Measurements from ENCODE around the gene TACR2.

The TACR2 gene

DNA sequence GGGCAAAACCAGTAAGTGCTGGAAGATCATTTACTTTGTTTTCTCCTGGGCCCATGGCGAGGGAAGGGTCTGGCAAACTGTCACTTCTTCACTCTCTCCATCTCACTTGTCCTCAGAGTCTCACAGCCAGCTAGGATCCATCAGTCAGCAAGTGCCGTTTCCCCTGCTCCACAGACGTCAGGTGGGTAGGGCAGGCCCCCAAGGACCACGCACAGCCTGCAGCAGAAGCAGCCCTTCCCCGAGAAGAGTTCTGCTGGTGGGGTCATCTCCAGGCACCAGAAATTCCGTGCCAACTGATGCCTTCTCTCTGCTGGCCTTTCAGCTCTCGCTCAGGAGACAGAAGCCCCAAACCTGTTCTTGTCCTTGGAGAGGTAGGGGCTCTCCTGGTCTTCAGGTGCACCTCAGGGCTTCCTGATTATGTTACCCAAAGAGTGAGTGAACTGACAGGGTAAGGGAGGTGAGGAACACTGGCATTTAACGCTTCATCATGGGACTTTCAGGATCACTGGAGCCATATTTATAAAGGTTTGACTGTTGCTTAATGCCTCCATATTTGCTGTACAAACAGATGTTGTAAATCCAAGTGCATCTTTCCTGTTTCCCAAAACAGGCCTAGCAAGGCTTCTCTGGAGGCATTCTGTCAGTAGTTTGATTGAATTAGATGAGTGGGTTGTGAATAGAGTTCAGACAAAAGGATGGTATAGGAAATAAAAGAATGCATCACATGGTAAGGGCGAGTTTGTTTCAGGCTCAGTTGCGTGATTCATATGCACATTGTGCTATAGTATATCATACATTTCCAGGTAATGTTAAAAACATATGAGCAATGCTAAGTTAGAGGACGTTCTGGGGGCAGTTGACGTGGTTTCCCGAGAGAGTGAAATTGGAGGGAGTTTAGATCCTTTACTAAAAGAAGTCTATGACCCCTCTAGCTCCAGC lies 20.9 kb upstream of the TACR2 start:
- Histone ChIP-seq H2BK12ac (ENCODE audit: low read length) (no peak overlapping the region), H2BK15ac (ENCODE audit: low read length) (no peak overlapping the region), H3K18ac (ENCODE audit: low read length) (no peak overlapping the region), H3K4me3 (ENCODE audit: low read length in 2 of 2) (no peak overlapping the region), H3K27me3 (ENCODE audit: control insufficient read depth in 3 of 3, insufficient read depth in 3 of 3, low read depth in 1 of 3, low read length in 3 of 3) (peaks cover 0 to 44% (median 0%) of the 10 kb centered on the region in 3 experiments), H3K79me1 (ENCODE audit: low read depth, low read length) (no peaks in the 10 kb centered on the region), H4K91ac (ENCODE audit: low read depth, low read length, poor library complexity) (no peak overlapping the region), H3K14ac (ENCODE audit: low read length) (no peak overlapping the region), H3K27ac (replicated peaks; ENCODE audit: low read length) (no peak overlapping the region), H4K8ac (ENCODE audit: low read depth, low read length) (no peak overlapping the region), H3K4me2 (ENCODE audit: insufficient read depth, low read length, poor library complexity, severe bottlenecking) (no peak overlapping the region), H3K9ac (ENCODE audit: low read depth, low read length, poor library complexity) (no peak overlapping the region), H3K36me3 (replicated peaks in 1 of 2; ENCODE audit: control insufficient read depth in 2 of 2, insufficient read depth in 2 of 2, low read length in 2 of 2) (no peaks in the 10 kb centered on the region), H2BK5ac (ENCODE audit: low read length) (no peak overlapping the region), H3K23ac (ENCODE audit: low read depth, low read length, poor library complexity) (no peak overlapping the region), H3K4me1 (ENCODE audit: control insufficient read depth in 2 of 2, insufficient read depth in 1 of 2, low read depth in 1 of 2, low read length in 2 of 2) (no peaks in the 10 kb centered on the region), H2AFZ (ENCODE audit: low read length) (no peak overlapping the region), H3K9me3 (replicated peaks in 1 of 2; ENCODE audit: control insufficient read depth in 2 of 2, insufficient read depth in 1 of 2, low read depth in 1 of 2, low read length in 2 of 2) (no peaks in the 10 kb centered on the region), H2AK5ac (ENCODE audit: low read depth, low read length) (no peak overlapping the region), H3K4ac (ENCODE audit: low read length) (no peak overlapping the region), H2BK120ac (ENCODE audit: low read depth, low read length) (no peak overlapping the region)
- DNase-seq (ENCODE audit: low spot score), result no peak
- WGBS, 2 donors (ENCODE audit: extremely low coverage in 2 of 2, insufficient read length in 2 of 2, insufficient replicate concordance in 1 of 2), result no CpG with 5 or more reads among the region's 13 CpGs

DNA sequence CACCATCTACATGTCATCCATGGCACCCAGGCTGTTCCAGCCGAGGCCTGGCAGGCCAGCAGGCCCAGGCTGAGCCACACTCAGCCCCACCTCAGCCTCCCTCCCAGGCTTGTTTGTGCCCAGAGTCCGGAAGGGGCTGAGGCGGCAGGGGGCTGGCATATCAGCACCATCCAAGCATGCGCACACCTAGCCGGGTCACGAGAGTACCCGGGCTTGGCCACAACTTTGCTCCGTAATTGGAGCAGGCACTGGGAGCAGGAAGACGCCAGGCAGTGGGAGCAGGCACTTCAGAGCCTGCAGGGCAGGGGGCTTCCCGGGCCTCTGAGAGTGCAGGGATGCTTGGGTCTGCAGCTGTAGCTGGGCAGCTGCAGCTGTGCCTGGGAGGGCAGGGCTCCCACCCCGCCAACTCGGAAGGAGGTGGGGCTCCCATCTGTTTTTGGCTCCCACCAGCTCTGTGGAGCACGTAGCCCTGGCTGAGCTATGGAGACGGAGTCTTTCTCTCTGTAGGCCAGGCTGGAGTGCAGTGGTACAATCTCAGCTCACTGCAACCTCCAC lies 19.3 kb upstream of the TACR2 start:
- Histone ChIP-seq H3K18ac (ENCODE audit: low read length) (peak overlapping the region; percentile 18), H3K9ac (ENCODE audit: low read depth, low read length, poor library complexity) (peak overlapping the region; percentile 61), H2BK120ac (ENCODE audit: low read depth, low read length) (no peak overlapping the region), H3K4me1 (ENCODE audit: control insufficient read depth in 2 of 2, insufficient read depth in 1 of 2, low read depth in 1 of 2, low read length in 2 of 2) (no peaks in the 10 kb centered on the region), H2AFZ (ENCODE audit: low read length) (no peak overlapping the region), H2AK5ac (ENCODE audit: low read depth, low read length) (peak overlapping the region; percentile 51), H2BK15ac (ENCODE audit: low read length) (no peak overlapping the region), H4K8ac (ENCODE audit: low read depth, low read length) (no peak overlapping the region), H3K4me3 (ENCODE audit: low read length in 2 of 2) (peak overlapping the region in 1 of 2 donors; percentile 55), H3K23ac (ENCODE audit: low read depth, low read length, poor library complexity) (no peak overlapping the region), H2BK12ac (ENCODE audit: low read length) (no peak overlapping the region), H3K14ac (ENCODE audit: low read length) (no peak overlapping the region), H2BK5ac (ENCODE audit: low read length) (no peak overlapping the region), H3K9me3 (replicated peaks in 1 of 2; ENCODE audit: control insufficient read depth in 2 of 2, insufficient read depth in 1 of 2, low read depth in 1 of 2, low read length in 2 of 2) (no peaks in the 10 kb centered on the region), H3K36me3 (replicated peaks in 1 of 2; ENCODE audit: control insufficient read depth in 2 of 2, insufficient read depth in 2 of 2, low read length in 2 of 2) (no peaks in the 10 kb centered on the region), H3K27ac (replicated peaks; ENCODE audit: low read length) (no peak overlapping the region), H3K4ac (ENCODE audit: low read length) (no peak overlapping the region), H3K27me3 (ENCODE audit: control insufficient read depth in 3 of 3, insufficient read depth in 3 of 3, low read depth in 1 of 3, low read length in 3 of 3) (peaks cover 0 to 33% (median 0%) of the 10 kb centered on the region in 3 experiments), H3K4me2 (ENCODE audit: insufficient read depth, low read length, poor library complexity, severe bottlenecking) (no peak overlapping the region), H3K79me1 (ENCODE audit: low read depth, low read length) (no peaks in the 10 kb centered on the region), H4K91ac (ENCODE audit: low read depth, low read length, poor library complexity) (no peak overlapping the region)
- no CpG with 5 or more reads among the region's 14 CpGs for WGBS, 2 donors (ENCODE audit: extremely low coverage in 2 of 2, insufficient read length in 2 of 2, insufficient replicate concordance in 1 of 2)
- DNase-seq (ENCODE audit: low spot score), result no peak

- Histone ChIP-seq H3K27ac (replicated peaks; ENCODE audit: low read length) (no peak overlapping the region), H3K4ac (ENCODE audit: low read length) (no peak overlapping the region), H3K14ac (ENCODE audit: low read length) (peak overlapping the region; percentile 27), H2BK120ac (ENCODE audit: low read depth, low read length) (no peak overlapping the region), H2AFZ (ENCODE audit: low read length) (no peak overlapping the region), H3K4me1 (ENCODE audit: control insufficient read depth in 2 of 2, insufficient read depth in 1 of 2, low read depth in 1 of 2, low read length in 2 of 2) (no peaks in the 10 kb centered on the region), H4K91ac (ENCODE audit: low read depth, low read length, poor library complexity) (no peak overlapping the region), H3K9ac (ENCODE audit: low read depth, low read length, poor library complexity) (no peak overlapping the region), H3K23ac (ENCODE audit: low read depth, low read length, poor library complexity) (peak overlapping the region; percentile 35), H2BK12ac (ENCODE audit: low read length) (no peak overlapping the region), H2AK5ac (ENCODE audit: low read depth, low read length) (no peak overlapping the region), H2BK15ac (ENCODE audit: low read length) (no peak overlapping the region), H3K4me2 (ENCODE audit: insufficient read depth, low read length, poor library complexity, severe bottlenecking) (no peak overlapping the region), H3K9me3 (replicated peaks in 1 of 2; ENCODE audit: control insufficient read depth in 2 of 2, insufficient read depth in 1 of 2, low read depth in 1 of 2, low read length in 2 of 2) (no peaks in the 10 kb centered on the region), H3K27me3 (ENCODE audit: control insufficient read depth in 3 of 3, insufficient read depth in 3 of 3, low read depth in 1 of 3, low read length in 3 of 3) (peaks cover 0 to 33% (median 0%) of the 10 kb centered on the region in 3 experiments), H3K36me3 (replicated peaks in 1 of 2; ENCODE audit: control insufficient read depth in 2 of 2, insufficient read depth in 2 of 2, low read length in 2 of 2) (no peaks in the 10 kb centered on the region), H3K4me3 (ENCODE audit: low read length in 2 of 2) (no peak overlapping the region), H4K8ac (ENCODE audit: low read depth, low read length) (no peak overlapping the region), H2BK5ac (ENCODE audit: low read length) (no peak overlapping the region), H3K79me1 (ENCODE audit: low read depth, low read length) (no peaks in the 10 kb centered on the region), H3K18ac (ENCODE audit: low read length) (peak overlapping the region; percentile 72)
- no peak for DNase-seq (ENCODE audit: low spot score)
- no CpG with 5 or more reads among the region's 11 CpGs for WGBS, 2 donors (ENCODE audit: extremely low coverage in 2 of 2, insufficient read length in 2 of 2, insufficient replicate concordance in 1 of 2)
Observed at GRCh38 chr10:69434926-69435325, 18.2 kb upstream of the TACR2 start.

DNA sequence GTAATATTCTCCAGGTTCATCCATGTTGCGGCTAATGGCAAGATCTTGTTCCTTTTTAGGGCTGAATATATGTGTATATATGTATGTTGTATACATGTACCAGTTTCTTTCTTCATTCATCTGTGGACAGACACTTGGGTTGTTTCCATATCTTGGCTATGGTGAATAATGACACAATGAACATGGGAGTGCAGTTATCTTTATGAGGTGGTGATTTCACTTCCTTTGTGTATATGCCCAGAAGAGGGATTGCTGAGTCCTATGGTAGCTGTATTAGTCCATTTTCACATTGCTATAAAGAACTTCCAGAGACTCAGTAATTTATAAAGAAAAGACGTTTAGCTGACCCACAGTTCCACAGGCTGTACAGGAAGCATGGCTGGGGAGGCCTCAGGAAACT lies 17.5 kb upstream of the TACR2 start:
- no peak overlapping the region for H4K91ac ChIP-seq (ENCODE audit: low read depth, low read length, poor library complexity)
- no peak overlapping the region for H2AK5ac ChIP-seq (ENCODE audit: low read depth, low read length)
- H3K27ac ChIP-seq (replicated peaks; ENCODE audit: low read length), result no peak overlapping the region
- H2BK15ac ChIP-seq (ENCODE audit: low read length), result no peak overlapping the region
- no peak overlapping the region for H3K9ac ChIP-seq (ENCODE audit: low read depth, low read length, poor library complexity)
- no peak overlapping the region for H3K23ac ChIP-seq (ENCODE audit: low read depth, low read length, poor library complexity)
- H3K14ac ChIP-seq (ENCODE audit: low read length), result no peak overlapping the region
- no peaks in the 10 kb centered on the region for H3K36me3 ChIP-seq (replicated peaks in 1 of 2; ENCODE audit: control insufficient read depth in 2 of 2, insufficient read depth in 2 of 2, low read length in 2 of 2)
- H3K9me3 ChIP-seq (replicated peaks in 1 of 2; ENCODE audit: control insufficient read depth in 2 of 2, insufficient read depth in 1 of 2, low read depth in 1 of 2, low read length in 2 of 2), result no peaks in the 10 kb centered on the region
- no CpG with 5 or more reads among the region's 2 CpGs for WGBS, 2 donors (ENCODE audit: extremely low coverage in 2 of 2, insufficient read length in 2 of 2, insufficient replicate concordance in 1 of 2)
- H3K4ac ChIP-seq (ENCODE audit: low read length), result no peak overlapping the region
- no peaks in the 10 kb centered on the region for H3K79me1 ChIP-seq (ENCODE audit: low read depth, low read length)
- H2BK5ac ChIP-seq (ENCODE audit: low read length), result no peak overlapping the region
- H3K4me1 ChIP-seq (ENCODE audit: control insufficient read depth in 2 of 2, insufficient read depth in 1 of 2, low read depth in 1 of 2, low read length in 2 of 2), result no peaks in the 10 kb centered on the region
- H2AFZ ChIP-seq (ENCODE audit: low read length), result no peak overlapping the region
- no peak overlapping the region for H3K4me2 ChIP-seq (ENCODE audit: insufficient read depth, low read length, poor library complexity, severe bottlenecking)
- no peak overlapping the region for H3K4me3 ChIP-seq (ENCODE audit: low read length in 2 of 2)
- peaks cover 0 to 30% (median 0%) of the 10 kb centered on the region in 3 experiments for H3K27me3 ChIP-seq (ENCODE audit: control insufficient read depth in 3 of 3, insufficient read depth in 3 of 3, low read depth in 1 of 3, low read length in 3 of 3)
- H2BK12ac ChIP-seq (ENCODE audit: low read length), result no peak overlapping the region
- no peak overlapping the region for H4K8ac ChIP-seq (ENCODE audit: low read depth, low read length)
- no peak for DNase-seq (ENCODE audit: low spot score)
- no peak overlapping the region for H2BK120ac ChIP-seq (ENCODE audit: low read depth, low read length)
- H3K18ac ChIP-seq (ENCODE audit: low read length), result no peak overlapping the region
